ENCODE measurements around the gene PDSS2. TPM values are rescaled to one million over a fixed set of nuclear protein-coding genes. Genes with fewer than 3 reads are reported as not detected.

PDSS2 gene
- total RNA-seq, 1 donor from 2014 or later, result 7.9 TPM

- H3K9me3 Mint-ChIP-seq (ENCODE audit: unreplicated experiment), result no peaks in the 10 kb centered on the region
- H3K36me3 Mint-ChIP-seq (ENCODE audit: low read depth, unreplicated experiment), result no peaks in the 10 kb centered on the region
- H3K4me3 Mint-ChIP-seq (ENCODE audit: unreplicated experiment), result no peak overlapping the region
- no peak for DNase-seq (ENCODE audit: low spot score)
- peak overlapping the region; percentile 10 for H3K27ac Mint-ChIP-seq (ENCODE audit: unreplicated experiment)
- no peaks in the 10 kb centered on the region for H3K4me1 Mint-ChIP-seq (ENCODE audit: unreplicated experiment)
- TF ChIP-seq CTCF (IDR thresholded peaks at IDR 0.05; ENCODE audit: unreplicated experiment), result no peak
- no peaks in the 10 kb centered on the region for H3K27me3 Mint-ChIP-seq (ENCODE audit: unreplicated experiment)
Observed at GRCh38 chr6:107353773-107354382, 105.5 kb downstream of the PDSS2 start.

GRCh38 chr6:107348224-107348623 is 111.1 kb downstream of the PDSS2 start:
- Mint-ChIP-seq H3K36me3 (ENCODE audit: low read depth, unreplicated experiment) (no peaks in the 10 kb centered on the region), H3K27me3 (ENCODE audit: unreplicated experiment) (no peaks in the 10 kb centered on the region), H3K27ac (ENCODE audit: unreplicated experiment) (no peak overlapping the region), H3K9me3 (ENCODE audit: unreplicated experiment) (no peaks in the 10 kb centered on the region), H3K4me3 (ENCODE audit: unreplicated experiment) (no peak overlapping the region), H3K4me1 (ENCODE audit: unreplicated experiment) (peaks cover 2% of the 10 kb centered on the region)
- DNase-seq (ENCODE audit: low spot score), result no peak
- no peak for TF ChIP-seq CTCF (IDR thresholded peaks at IDR 0.05; ENCODE audit: unreplicated experiment)

- Mint-ChIP-seq H3K27me3 (ENCODE audit: unreplicated experiment) (no peaks in the 10 kb centered on the region), H3K4me1 (ENCODE audit: unreplicated experiment) (peaks cover 7% of the 10 kb centered on the region), H3K9me3 (ENCODE audit: unreplicated experiment) (no peaks in the 10 kb centered on the region), H3K27ac (ENCODE audit: unreplicated experiment) (no peak overlapping the region), H3K4me3 (ENCODE audit: unreplicated experiment) (no peak overlapping the region), H3K36me3 (ENCODE audit: low read depth, unreplicated experiment) (no peaks in the 10 kb centered on the region)
- TF ChIP-seq CTCF (IDR thresholded peaks at IDR 0.05; ENCODE audit: unreplicated experiment), result no peak
- DNase-seq (ENCODE audit: low spot score), result no peak
Observed at GRCh38 chr6:107345393-107345792, 114.0 kb downstream of the PDSS2 start.

- H3K27me3 Mint-ChIP-seq (ENCODE audit: unreplicated experiment), result no peaks in the 10 kb centered on the region
- H3K27ac Mint-ChIP-seq (ENCODE audit: unreplicated experiment), result no peak overlapping the region
- TF ChIP-seq CTCF (IDR thresholded peaks at IDR 0.05; ENCODE audit: unreplicated experiment), result no peak
- no peak for DNase-seq (ENCODE audit: low spot score)
- H3K4me1 Mint-ChIP-seq (ENCODE audit: unreplicated experiment), result peaks cover 7% of the 10 kb centered on the region
- H3K4me3 Mint-ChIP-seq (ENCODE audit: unreplicated experiment), result no peak overlapping the region
- no peaks in the 10 kb centered on the region for H3K9me3 Mint-ChIP-seq (ENCODE audit: unreplicated experiment)
- H3K36me3 Mint-ChIP-seq (ENCODE audit: low read depth, unreplicated experiment), result no peaks in the 10 kb centered on the region
Observed at GRCh38 chr6:107344981-107345380, 114.4 kb downstream of the PDSS2 start.

- no peaks in the 10 kb centered on the region for H3K9me3 Mint-ChIP-seq (ENCODE audit: unreplicated experiment)
- H3K27ac Mint-ChIP-seq (ENCODE audit: unreplicated experiment), result no peak overlapping the region
- TF ChIP-seq CTCF (IDR thresholded peaks at IDR 0.05; ENCODE audit: unreplicated experiment), result no peak
- H3K4me3 Mint-ChIP-seq (ENCODE audit: unreplicated experiment), result no peak overlapping the region
- peaks cover 7% of the 10 kb centered on the region for H3K4me1 Mint-ChIP-seq (ENCODE audit: unreplicated experiment)
- DNase-seq (ENCODE audit: low spot score), result no peak
- no peaks in the 10 kb centered on the region for H3K27me3 Mint-ChIP-seq (ENCODE audit: unreplicated experiment)
- H3K36me3 Mint-ChIP-seq (ENCODE audit: low read depth, unreplicated experiment), result no peaks in the 10 kb centered on the region
Observed at GRCh38 chr6:107344383-107344782, 115.0 kb downstream of the PDSS2 start.
